HG03520 (cell line): Measurements from ENCODE around the gene SLC49A3.

Source experiments
- ATAC-seq: cut with Tn5 transposase; IDR thresholded peaks from one replicate; pipeline ENCODE4 v1.9.1; 2021; ENCODE audit warnings: mild to moderate bottlenecking, moderate library complexity; ENCODE audit not compliant: unreplicated experiment

SLC49A3 gene

DNA sequence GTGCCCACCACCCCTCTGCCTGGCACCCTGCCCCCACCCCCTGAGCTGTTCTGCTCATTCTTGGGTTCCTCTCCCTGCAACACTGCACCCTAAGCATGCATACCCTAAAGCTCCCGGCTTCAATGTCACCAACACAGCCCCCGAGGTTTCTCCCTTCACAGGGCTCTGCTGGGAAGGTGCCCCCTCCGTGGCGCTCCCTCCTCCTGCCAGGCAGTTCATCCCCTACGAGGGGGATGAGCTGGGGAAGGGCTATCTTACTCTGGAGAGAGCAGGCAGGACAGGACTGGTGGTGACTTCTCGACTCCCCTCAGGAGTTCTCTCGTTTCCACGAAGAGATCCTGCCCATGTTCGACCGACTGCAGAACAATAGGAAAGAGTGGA is 21.4 kb downstream of the SLC49A3 start:
- no peak for ATAC-seq

- no peak for ATAC-seq
Measured at GRCh38 chr4:666822-667544, 22.0 kb downstream of the SLC49A3 start.

DNA sequence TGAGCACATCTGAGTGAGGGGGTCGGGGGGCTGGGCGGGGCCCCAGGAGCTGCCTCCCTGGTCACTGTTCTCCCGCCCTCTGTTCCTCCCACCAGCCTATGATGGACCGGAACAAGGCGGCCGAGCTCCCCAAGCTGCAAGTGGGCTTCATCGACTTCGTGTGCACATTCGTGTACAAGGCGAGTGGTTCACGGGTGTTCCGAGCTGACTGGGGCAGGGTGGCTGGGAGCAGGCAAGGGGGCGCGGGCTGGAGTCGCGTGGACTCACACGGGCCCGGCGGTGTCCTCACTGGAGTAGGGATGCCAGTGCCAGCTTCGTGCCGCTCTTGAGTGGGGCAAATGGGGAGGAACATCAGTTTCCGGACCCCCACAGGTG is 22.5 kb downstream of the SLC49A3 start:
- no peak for ATAC-seq

DNA sequence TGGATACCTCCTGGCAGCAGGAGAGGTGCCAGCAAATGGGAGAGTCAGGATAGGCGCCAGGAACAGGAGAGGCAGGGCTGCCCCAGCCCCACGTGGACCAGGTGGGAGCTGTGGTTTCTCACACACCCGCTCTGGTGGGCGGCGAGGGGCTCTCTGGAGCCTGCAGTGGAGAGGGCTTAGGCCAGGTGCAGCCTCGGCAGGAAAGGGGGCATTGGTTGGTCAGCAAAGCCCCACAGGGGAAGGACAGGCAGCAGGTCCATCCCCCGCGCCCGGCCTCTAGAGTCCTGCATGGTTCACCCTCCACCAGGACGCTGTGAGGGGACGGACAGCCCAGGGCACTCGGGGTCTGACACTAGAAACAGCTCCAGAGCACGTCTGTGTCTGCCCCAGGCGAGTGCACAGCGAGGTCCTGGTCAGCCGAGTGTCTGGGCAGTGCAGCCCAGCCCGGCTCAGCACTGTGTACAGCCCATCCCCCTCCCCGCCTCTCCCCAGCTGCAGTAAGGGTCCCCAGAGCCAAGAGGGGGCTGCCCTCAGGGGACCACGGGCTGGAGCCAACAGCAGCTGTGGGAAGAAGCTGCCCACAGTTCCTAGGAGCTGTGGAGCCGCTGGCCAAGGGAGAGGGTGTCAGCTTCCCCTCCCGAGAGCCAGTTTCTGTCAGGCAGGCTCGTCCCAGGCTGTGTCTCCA is 23.1 kb downstream of the SLC49A3 start:
- no peak for ATAC-seq

DNA sequence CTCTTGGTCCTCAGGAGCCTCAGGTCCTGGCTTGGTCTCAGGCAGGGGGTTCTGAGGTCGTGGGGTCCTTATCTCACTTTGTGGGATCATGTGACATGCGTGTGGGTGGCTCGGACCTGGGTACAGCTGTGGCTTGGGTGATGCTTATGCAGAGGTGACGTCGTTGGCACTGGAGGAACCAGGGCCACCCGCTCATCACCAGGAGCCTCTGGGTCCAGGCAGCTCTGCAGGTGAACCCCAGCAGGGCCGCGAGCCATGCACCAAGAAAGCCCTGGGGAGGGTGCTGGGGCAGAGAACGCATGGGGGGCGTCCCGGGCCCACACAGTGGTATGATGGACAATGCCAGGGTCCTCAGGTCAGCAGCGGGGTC is 23.6 kb downstream of the SLC49A3 start:
- ATAC-seq: no peak

GRCh38 chr4:664713-665231 is 24.2 kb downstream of the SLC49A3 start:
- no peak for ATAC-seq

DNA sequence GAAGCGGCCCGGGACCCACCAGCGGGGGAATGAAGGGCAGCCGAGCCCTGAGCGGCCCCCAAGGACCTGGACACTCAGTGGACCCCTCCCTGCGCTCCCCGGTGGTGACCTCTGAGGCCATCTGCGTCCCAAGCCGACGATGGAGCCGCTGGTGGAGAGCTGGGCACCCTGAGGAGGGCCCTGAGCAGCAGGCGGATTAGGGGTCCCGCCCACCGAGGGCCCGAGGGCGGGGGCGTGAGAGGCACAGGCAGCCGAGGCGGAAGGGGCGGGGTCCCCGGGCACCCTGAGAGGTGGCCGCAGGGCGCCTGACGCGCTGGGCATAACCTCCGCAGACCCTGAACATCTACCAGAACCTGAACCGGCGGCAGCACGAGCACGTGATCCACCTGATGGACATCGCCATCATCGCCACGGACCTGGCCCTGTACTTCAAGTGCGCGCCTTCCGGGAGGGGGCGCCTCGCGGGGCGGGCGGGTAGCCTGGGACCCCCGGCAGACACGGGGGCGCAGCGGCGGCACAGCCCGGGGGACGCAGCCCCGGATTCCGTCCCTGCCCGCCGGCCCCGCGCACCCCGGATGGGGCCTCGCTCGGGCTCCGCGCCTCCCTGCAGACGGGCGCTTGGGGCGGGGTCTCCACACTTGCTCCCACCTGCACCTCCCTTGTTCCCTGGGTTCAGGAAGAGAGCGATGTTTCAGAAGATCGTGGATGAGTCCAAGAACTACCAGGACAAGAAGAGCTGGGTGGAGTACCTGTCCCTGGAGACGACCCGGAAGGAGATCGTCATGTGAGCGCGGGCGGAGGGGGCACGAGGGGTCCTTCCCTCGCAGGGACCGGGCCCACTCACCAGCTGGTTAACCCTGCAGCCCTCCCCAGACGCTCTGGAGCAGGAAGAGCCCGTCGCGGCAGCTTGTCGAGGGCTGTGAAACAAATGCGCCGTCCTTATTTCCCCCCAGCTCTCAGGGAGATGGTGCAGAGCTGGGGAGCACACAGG is 25.2 kb downstream of the SLC49A3 start:
- peak; percentile 48 for ATAC-seq

DNA sequence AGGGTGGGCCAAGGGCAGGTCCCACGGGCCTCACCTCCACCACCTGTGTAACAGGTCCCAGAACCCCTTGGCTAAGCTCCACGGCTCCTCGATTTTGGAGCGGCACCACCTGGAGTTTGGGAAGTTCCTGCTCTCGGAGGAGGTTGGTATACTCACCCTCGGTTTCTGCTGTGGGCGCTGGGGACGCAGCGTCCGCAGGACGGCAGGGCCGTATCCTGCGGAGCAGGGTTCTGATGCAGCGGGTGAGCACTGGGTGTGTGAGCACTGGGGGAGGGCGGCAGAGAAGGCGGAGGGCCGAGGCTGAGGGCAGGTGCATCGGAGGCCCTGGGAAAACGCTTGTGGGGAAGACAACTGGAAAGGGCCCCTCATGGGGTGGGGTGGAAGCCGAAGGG is 25.9 kb downstream of the SLC49A3 start:
- ATAC-seq: no peak

GRCh38 chr4:661881-662761 is 26.8 kb downstream of the SLC49A3 start:
- no peak for ATAC-seq

GRCh38 chr4:661231-661630 is 27.7 kb downstream of the SLC49A3 start:
- no peak for ATAC-seq

DNA sequence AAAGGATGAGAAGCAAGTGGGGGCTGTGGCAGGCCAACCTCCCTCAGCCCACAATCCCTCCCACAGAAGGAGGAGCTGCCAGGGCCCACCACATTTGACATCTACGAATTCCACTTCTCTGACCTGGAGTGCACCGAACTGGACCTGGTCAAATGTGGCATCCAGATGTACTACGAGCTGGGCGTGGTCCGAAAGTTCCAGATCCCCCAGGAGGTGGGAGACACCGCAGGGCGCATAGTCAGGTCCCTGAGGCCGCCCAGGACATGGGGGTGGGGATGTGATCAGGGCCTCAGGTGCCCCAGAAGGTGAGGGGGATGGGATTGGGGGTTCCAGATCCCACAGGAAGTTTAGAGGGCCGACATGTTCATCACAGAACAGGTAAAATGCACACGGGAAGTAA is 28.6 kb downstream of the SLC49A3 start:
- ATAC-seq: no peak

DNA sequence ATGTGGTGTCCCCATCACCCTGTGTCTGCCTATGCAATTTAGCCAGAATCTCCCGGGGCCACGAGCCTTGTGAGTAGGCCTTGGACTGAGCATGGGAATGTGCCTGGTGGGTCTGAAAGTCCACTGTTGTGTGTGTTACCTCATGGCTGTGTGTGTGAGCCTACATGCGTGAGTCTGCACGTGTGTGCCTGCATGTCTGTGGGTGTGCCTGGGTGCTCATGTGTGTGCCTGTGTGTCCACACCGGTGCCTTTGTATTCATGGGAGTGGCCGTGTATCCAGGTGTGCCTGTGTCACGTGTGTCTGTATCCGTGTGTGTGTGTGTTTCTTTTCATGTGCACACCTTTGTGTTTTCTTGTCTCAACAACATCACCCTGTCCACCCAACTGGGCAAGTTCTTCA is 29.1 kb downstream of the SLC49A3 start:
- no peak for ATAC-seq

DNA sequence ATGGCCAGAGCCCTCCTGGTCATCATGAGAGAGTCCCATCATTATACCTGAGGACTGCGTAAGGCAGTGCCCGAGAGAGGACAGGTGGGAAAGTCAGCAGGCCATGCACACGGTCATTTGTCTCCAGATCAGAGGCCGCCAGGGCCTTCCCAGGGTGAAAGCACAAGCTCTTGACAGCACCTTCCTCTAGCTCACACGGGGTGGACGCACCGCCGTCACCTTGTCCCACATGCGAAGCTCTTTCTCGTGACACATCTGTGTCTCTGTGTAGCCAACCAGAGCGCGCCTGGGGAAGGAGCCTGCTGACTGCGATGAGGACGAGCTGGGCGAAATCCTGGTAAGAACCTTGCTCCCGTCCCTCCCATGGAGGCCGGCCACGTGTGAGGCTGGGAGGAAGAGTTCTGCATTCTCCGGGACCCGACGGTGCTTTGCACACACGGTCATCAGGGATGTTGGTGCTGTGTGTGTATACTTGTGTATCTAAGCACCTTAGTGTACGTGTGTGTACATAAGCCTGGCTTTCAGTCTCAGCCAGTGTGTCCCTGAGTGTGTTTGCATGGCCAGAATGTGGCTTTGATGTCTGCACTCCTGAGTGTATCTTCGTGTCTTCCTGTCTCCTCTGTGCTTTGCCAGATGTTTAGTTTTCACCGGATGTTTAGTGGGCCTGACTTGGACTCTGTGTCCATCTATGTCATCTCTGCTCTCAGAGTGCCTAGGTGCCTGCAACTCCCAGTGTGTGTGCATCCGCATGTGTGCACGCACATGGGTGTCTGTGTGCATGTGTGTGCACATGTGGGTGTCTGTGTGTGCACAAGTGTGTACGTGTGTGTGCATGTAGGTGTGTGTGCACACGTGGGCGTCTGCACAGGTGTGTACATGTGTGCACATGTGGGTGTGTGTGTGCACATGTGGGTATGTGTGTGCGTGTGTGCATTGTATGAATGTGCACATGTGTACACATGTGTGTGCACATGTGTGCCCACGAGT is 30.0 kb downstream of the SLC49A3 start:
- no peak for ATAC-seq

- ATAC-seq: no peak
Measured at GRCh38 chr4:657834-658667, 30.9 kb downstream of the SLC49A3 start.

- no peak for ATAC-seq
Measured at GRCh38 chr4:657338-657833, 31.6 kb downstream of the SLC49A3 start.

GRCh38 chr4:656436-657337 is 32.3 kb downstream of the SLC49A3 start:
- no peak for ATAC-seq
